Measurements from ENCODE around the gene IRS1.

DNA sequence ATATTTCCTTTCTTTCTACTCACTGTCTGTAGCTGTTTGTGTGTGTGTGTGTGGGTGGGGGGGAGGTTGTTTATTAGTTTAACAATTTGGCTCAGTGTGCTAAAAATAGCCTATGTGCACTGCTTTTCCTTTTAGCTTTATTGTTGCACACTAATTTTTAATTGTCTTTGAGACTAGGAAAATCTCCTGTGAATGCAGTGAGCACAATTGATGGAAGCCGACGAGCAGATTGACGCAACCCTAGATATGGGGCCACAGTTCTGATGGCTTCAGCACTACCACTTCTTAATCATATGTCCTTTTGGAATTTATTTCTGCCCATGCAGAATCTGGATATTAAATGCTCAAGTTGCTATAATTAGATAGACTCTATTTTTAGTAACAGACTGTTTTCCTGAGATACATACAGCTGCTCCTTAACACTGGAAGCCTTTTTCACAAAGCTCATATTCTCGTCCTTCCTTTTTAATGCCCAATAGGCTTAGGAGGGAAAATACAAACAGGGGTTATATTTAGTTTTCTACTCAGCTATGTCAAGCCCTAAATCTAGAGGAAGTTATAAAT is 109.1 kb downstream of the IRS1 start:
- no peak for TF ChIP-seq EZH2phosphoT487 (IDR thresholded peaks at IDR 0.05; ENCODE audit: borderline replicate concordance, low read depth)
- TF ChIP-seq, protein P1, sequence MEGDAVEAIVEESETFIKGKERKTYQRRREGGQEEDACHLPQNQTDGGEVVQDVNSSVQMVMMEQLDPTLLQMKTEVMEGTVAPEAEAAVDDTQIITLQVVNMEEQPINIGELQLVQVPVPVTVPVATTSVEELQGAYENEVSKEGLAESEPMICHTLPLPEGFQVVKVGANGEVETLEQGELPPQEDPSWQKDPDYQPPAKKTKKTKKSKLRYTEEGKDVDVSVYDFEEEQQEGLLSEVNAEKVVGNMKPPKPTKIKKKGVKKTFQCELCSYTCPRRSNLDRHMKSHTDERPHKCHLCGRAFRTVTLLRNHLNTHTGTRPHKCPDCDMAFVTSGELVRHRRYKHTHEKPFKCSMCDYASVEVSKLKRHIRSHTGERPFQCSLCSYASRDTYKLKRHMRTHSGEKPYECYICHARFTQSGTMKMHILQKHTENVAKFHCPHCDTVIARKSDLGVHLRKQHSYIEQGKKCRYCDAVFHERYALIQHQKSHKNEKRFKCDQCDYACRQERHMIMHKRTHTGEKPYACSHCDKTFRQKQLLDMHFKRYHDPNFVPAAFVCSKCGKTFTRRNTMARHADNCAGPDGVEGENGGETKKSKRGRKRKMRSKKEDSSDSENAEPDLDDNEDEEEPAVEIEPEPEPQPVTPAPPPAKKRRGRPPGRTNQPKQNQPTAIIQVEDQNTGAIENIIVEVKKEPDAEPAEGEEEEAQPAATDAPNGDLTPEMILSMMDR (IDR thresholded peaks at IDR 0.05), result no peak
